Heart left ventricle (tissue), 16 donors: Measurements from ENCODE around the gene HOXB4. TPM values are rescaled to one million over a fixed set of nuclear protein-coding genes. Genes with fewer than 3 reads are reported as not detected.
A peak's percentile ranks its signal among the peaks of the same experiment; 100 is the strongest.

Experiments
- ATAC-seq, 4 donors: fragments of 200-7000 bp; cut with Tn5 transposase; one replicate each; pipeline ENCODE4 v1.9.1; 2020 to 2022; ENCODE audit warnings: moderate library complexity in 4 of 4, mild to moderate bottlenecking in 3 of 4, moderate number of reproducible peaks in 1 of 4
- DNase-seq, 5 donors: peaks; one replicate each; pipeline ENCODE4 v3.0.0-alpha.2; 2020
- H3K27ac ChIP-seq, 12 donors: fragments of 200-600 bp; sonication (generic) in 4 of 12; one replicate each; pipeline versions ENCODE4 v1.5.0 to v1.8.0; 2016 to 2022; ENCODE audit warnings: mild to moderate bottlenecking in 2 of 12
- H3K27me3 ChIP-seq, 9 donors: fragments of 200-600 bp; sonication (generic) in 2 of 9; one replicate each; pipeline versions ENCODE4 v1.5.1 to v1.8.0; 2016 to 2022; ENCODE audit warnings: mild to moderate bottlenecking in 3 of 9
- H3K36me3 ChIP-seq, 9 donors: fragments of 200-600 bp; sonication (generic) in 2 of 9; one replicate each; pipeline versions ENCODE4 v1.5.0 to v1.8.0; 2018 to 2022; ENCODE audit warnings: mild to moderate bottlenecking in 2 of 9
- H3K4me1 ChIP-seq, 12 donors: fragments of 200-600 bp; sonication (generic) in 4 of 12; one replicate each; pipeline versions ENCODE4 v1.5.0 to v1.8.0; 2016 to 2022; ENCODE audit warnings: mild to moderate bottlenecking in 3 of 12
- H3K4me3 ChIP-seq, 12 donors: fragments of 200-600 bp; sonication (generic) in 4 of 12; one replicate each; pipeline versions ENCODE4 v1.5.0 to v1.8.0; 2017 to 2022; ENCODE audit warnings: mild to moderate bottlenecking in 9 of 12, moderate library complexity in 4 of 12
- H3K9me3 ChIP-seq, 12 donors: fragments of 200-600 bp; sonication (generic) in 4 of 12; one replicate each; pipeline versions ENCODE4 v1.5.0 to v1.8.0; 2016 to 2022; ENCODE audit warnings: mild to moderate bottlenecking in 1 of 12
- CTCF ChIP-seq, 12 donors: fragments of 200-600 bp; sonication (generic) in 4 of 12; IDR thresholded peaks; one replicate each; pipeline versions ENCODE4 v1.5.0 to v1.8.0; 2018 to 2022; ENCODE audit warnings: antibody characterized with exemption in 12 of 12, mild to moderate bottlenecking in 5 of 12
- POLR2A ChIP-seq, 2 donors: fragments of 450-650 bp; IDR thresholded peaks; one replicate each; pipeline ENCODE4 v1.6.1; 2017; ENCODE audit warnings: antibody characterized with exemption in 2 of 2, mild to moderate bottlenecking in 2 of 2, moderate library complexity in 2 of 2
- WGBS, 4 donors: extraction: QIAGEN DNeasy Blood & Tissue Kit in 2 of 4; methylation state at CpG; one replicate each; pipeline versions ENCODE4 v1.1.5 to v1.1.7; 2013 to 2018; 5-methylcytosine and 5-hydroxymethylcytosine counted together
- intact Hi-C, 10 donors: fragments of 100-400 bp; cut with DNase I; formaldehyde crosslinking; loops; one replicate each; pipeline versions ENCODE4 v1.11.1 to v1.14.2; 2022
- polyA plus RNA-seq, 2 donors: library from polyadenylated mRNA; stranded (reverse); fragments of 200-250 nt; gene quantifications; one replicate each; pipeline ENCODE4 v1.2.3, GENCODE V29; 2013
- total RNA-seq, 9 donors: library from RNA; depleted of rRNA in 2 of 9; stranded (reverse); fragments of >200 nt in 2 of 9; fragmentation: NEBNext Ultra II Directional in 3 of 9; extraction: Animal tissue kit (Norgen Biotek cat#: 25700) in 3 of 9; gene quantifications; one replicate each; pipeline versions ENCODE4 v1.1.0 to v1.2.4, GENCODE V29; 2016 to 2023
- donor health status: ischemic (EF 13 %, LVEDD 7.1; RV severe dilation, severe dysfunction).
- donor health status: healthy with polysubstance abuse.
- donor health status: DM: no; HTN: yes; CAD: no.
- donor health status: DM: no; HTN: no; CAD: no.
- donor health status: ischemic (EF 25% LVEDD 6.9; RV normal size, moderate dysfunction).
- donor health status: ischemic (EF 25% LVEDD 5.7; RV mildly dilated, moderate dysfunction).
- donor health status: healthy.
- donor health status: DM: yes; HTN: yes; CAD: no.
- donor health status: ischemic (EF 35%, LVEDD 5.7; RV mildly dilated, moderate dysfunction).
- donor health status: nonischemic (EF 11% LVEDD 7.7; RV severe dilation, severe dysfunction).
- donor health status: DM: yes; HTN: yes; CAD: no.
- donor health status: PGD.
- donor health status: ischemic (EF 29% LVEDD 5.4; RV normal size, mild dysfunction).
- donor health status: nonischemic (EF 23%, LVEDD 6.1; RV moderate dilation, normal function).

The HOXB4 gene
- total and polyA plus RNA-seq, 11 donors = 0.27 to 2.8 (median 0.59) TPM; not detected in 1

GRCh38 chr17:48575673-48576478, 2.3 kb downstream of the HOXB4 start:
- Histone ChIP-seq H3K36me3 (no peaks in the 10 kb centered on the region), H3K27me3 (peaks cover 44 to 100% (median 92%) of the 10 kb centered on the region in 9 donors), H3K4me3 (peak overlapping the region in 3 of 12 donors; percentile 19 to 61 (median 52)), H3K9me3 (no peaks in the 10 kb centered on the region), H3K27ac (peak overlapping the region in 5 of 12 donors; percentile 20 to 97 (median 53)), H3K4me1 (peaks cover 0 to 28% (median 0%) of the 10 kb centered on the region in 12 donors)
- intact Hi-C loops = loop anchor here in 3 of 10 donors (5.0 kb wide), 1 partner anchor 34 kb away; no protein-coding TSS in a partner anchor
- TF ChIP-seq CTCF (IDR thresholded peaks at IDR 0.05) = no peak
- TF ChIP-seq POLR2A (IDR thresholded peaks at IDR 0.05) = no peak
- WGBS, 4 donors = 20 to 28% (median 24%) methylated on average over 22 of the region's 22 CpGs
- DNase-seq = no peak
- ATAC-seq = peak in 1 of 4 donors; percentile 23

GRCh38 chr17:48575066-48575582, 3.0 kb downstream of the HOXB4 start:
- no peak overlapping the region for H3K4me3 ChIP-seq
- ATAC-seq = no peak

GRCh38 chr17:48574505-48575065, 3.6 kb downstream of the HOXB4 start:
- H3K4me3 ChIP-seq = no peak overlapping the region
- no peak for ATAC-seq
- H3K27me3 ChIP-seq = peaks cover 39 to 100% (median 92%) of the 10 kb centered on the region in 9 donors
- H3K4me1 ChIP-seq = peaks cover 0 to 28% (median 0%) of the 10 kb centered on the region in 12 donors
- TF ChIP-seq POLR2A (IDR thresholded peaks at IDR 0.05) (no peak), CTCF (IDR thresholded peaks at IDR 0.05) (no peak)
- WGBS, 4 donors = 36 to 62% (median 45%) methylated on average over 8 of the region's 8 CpGs
- intact Hi-C loops = loop anchor here in 3 of 10 donors (5.0 kb wide), 1 partner anchor 32 kb away; no protein-coding TSS in a partner anchor
- DNase-seq = no peak
- H3K9me3 ChIP-seq = no peaks in the 10 kb centered on the region
- peak overlapping the region in 1 of 12 donors; percentile 97 for H3K27ac ChIP-seq
- H3K36me3 ChIP-seq = no peaks in the 10 kb centered on the region

More at GRCh38 chr17:48575066-48575582, 3.0 kb downstream of the HOXB4 start:
- Histone ChIP-seq H3K9me3 (no peaks in the 10 kb centered on the region), H3K36me3 (no peaks in the 10 kb centered on the region), H3K27ac (peak overlapping the region in 1 of 12 donors; percentile 97), H3K27me3 (peaks cover 38 to 100% (median 92%) of the 10 kb centered on the region in 9 donors), H3K4me1 (peaks cover 0 to 28% (median 0%) of the 10 kb centered on the region in 12 donors)
- 41 to 53% (median 46%) methylated on average over 7 of the region's 7 CpGs for WGBS, 4 donors
- DNase-seq = no peak
- TF ChIP-seq CTCF (IDR thresholded peaks at IDR 0.05) (no peak), POLR2A (IDR thresholded peaks at IDR 0.05) (no peak)
- intact Hi-C loops = loop anchor here in 3 of 10 donors (5.0 kb wide), 1 partner anchor 33 kb away; no protein-coding TSS in a partner anchor
